ENCODE results near the gene AK3.

The AK3 gene

DNA sequence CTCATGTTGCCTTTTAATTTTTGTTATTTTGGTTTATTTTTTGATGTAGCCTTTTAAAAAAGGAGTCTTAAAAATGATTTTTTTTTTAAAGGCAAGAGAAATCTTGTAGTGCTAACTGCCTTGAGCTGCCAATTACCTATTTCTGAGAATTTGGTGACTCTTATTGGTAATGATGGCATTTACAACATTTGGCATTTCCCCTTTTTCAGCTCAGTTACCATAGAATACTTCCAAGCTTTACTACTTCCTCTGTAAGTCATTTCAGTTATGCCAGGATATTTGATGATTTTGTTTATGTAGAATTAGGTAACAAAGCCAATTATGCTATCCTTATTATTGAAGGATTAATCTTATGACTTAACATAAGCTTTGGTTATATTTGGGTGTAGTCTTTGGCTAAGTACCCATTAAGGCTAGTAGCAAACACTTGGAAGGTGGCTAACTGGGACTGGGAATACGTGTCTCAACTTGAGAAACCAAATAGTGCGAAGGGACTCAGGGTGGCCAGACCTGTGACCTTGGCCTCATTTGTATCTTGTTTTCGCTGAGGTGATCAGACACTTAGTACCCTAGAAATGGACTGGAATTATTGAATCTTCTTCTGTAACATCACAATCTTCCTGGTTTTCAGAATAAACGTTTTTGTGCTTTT is 33.9 kb downstream of the AK3 start:
- Histone ChIP-seq H3K36me3 (replicated peaks; ENCODE audit: low read depth, low read length) (peaks cover 25% of the 10 kb centered on the region), H3K79me2 (ENCODE audit: low read length) (no peaks in the 10 kb centered on the region), H3K9ac (ENCODE audit: low read length) (no peak overlapping the region)

DNA sequence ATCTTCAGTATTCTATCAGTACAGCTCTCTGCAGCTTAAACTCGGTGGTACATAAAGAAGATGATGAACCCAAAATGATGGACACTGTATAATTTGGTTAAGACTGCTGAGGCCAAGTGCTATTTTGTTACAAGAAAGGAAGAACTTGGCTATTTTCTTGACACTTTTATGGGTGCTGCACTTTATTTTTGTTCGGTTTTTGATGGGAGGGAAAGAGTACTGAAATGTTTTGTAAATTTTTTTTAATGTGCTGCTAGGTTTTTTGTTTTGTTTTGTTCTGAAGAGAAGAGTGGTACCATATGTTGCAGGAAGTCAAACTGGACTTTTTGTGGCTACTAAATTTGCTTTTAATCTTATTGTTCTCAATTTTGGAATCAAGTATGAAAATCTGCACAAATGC is 35.0 kb downstream of the AK3 start:
- Histone ChIP-seq H3K9ac (ENCODE audit: low read length) (no peak overlapping the region), H3K79me2 (ENCODE audit: low read length) (no peaks in the 10 kb centered on the region), H3K4me3 (ENCODE audit: low read length) (no peak overlapping the region), H3K27me3 (ENCODE audit: low read depth, low read length) (no peaks in the 10 kb centered on the region), H3K9me3 (ENCODE audit: insufficient read depth, low read length) (no peaks in the 10 kb centered on the region), H3K36me3 (replicated peaks; ENCODE audit: low read depth, low read length) (peaks cover 25% of the 10 kb centered on the region), H4K20me1 (ENCODE audit: insufficient read depth, low read length) (no peaks in the 10 kb centered on the region), H3K4me2 (ENCODE audit: low read length) (no peak overlapping the region), H3K4me1 (ENCODE audit: low read length) (no peaks in the 10 kb centered on the region), H2AFZ (ENCODE audit: low read depth, low read length) (no peak overlapping the region), H3K27ac (ENCODE audit: low read length) (no peak overlapping the region)
- TF ChIP-seq EZH2phosphoT487 (IDR thresholded peaks at IDR 0.05; ENCODE audit: low read depth): no peak

More for the DNA sequence above, 33.9 kb downstream of the AK3 start:
- TF ChIP-seq, protein P1, sequence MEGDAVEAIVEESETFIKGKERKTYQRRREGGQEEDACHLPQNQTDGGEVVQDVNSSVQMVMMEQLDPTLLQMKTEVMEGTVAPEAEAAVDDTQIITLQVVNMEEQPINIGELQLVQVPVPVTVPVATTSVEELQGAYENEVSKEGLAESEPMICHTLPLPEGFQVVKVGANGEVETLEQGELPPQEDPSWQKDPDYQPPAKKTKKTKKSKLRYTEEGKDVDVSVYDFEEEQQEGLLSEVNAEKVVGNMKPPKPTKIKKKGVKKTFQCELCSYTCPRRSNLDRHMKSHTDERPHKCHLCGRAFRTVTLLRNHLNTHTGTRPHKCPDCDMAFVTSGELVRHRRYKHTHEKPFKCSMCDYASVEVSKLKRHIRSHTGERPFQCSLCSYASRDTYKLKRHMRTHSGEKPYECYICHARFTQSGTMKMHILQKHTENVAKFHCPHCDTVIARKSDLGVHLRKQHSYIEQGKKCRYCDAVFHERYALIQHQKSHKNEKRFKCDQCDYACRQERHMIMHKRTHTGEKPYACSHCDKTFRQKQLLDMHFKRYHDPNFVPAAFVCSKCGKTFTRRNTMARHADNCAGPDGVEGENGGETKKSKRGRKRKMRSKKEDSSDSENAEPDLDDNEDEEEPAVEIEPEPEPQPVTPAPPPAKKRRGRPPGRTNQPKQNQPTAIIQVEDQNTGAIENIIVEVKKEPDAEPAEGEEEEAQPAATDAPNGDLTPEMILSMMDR (IDR thresholded peaks at IDR 0.05; ENCODE audit: low read depth, low read length): no peak
- TF ChIP-seq EZH2phosphoT487 (IDR thresholded peaks at IDR 0.05; ENCODE audit: low read depth): no peak
- Histone ChIP-seq H3K9me3 (ENCODE audit: insufficient read depth, low read length) (no peaks in the 10 kb centered on the region), H3K4me2 (ENCODE audit: low read length) (no peak overlapping the region), H3K4me3 (ENCODE audit: low read length) (no peak overlapping the region), H4K20me1 (ENCODE audit: insufficient read depth, low read length) (no peaks in the 10 kb centered on the region), H3K27me3 (ENCODE audit: low read depth, low read length) (no peaks in the 10 kb centered on the region), H3K27ac (ENCODE audit: low read length) (no peak overlapping the region), H2AFZ (ENCODE audit: low read depth, low read length) (no peak overlapping the region), H3K4me1 (ENCODE audit: low read length) (no peaks in the 10 kb centered on the region)

DNA sequence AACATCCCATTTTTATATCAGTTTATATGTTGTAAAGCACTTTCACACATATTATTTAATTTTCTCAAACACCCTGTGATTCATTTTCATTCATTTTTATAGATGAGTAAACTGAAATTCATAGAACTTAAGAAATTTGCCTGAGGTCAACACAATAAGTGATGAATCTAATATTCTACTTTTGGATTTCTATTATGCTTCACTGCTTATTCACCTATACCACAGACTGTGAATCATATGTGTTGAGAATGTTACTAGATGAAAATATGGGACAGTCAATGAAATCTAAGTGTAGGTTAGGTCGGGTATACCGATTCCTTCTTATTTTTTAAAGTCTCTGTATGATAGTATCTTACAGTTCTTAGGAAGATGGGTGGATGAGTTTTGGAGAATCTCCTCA is 36.9 kb downstream of the AK3 start:
- no peak overlapping the region for H3K9ac ChIP-seq (ENCODE audit: low read length)
- no peaks in the 10 kb centered on the region for H3K9me3 ChIP-seq (ENCODE audit: insufficient read depth, low read length)
- H3K79me2 ChIP-seq (ENCODE audit: low read length): no peaks in the 10 kb centered on the region
- no peaks in the 10 kb centered on the region for H3K27me3 ChIP-seq (ENCODE audit: low read depth, low read length)
- no peaks in the 10 kb centered on the region for H3K4me1 ChIP-seq (ENCODE audit: low read length)
- H3K27ac ChIP-seq (ENCODE audit: low read length): no peak overlapping the region
- H4K20me1 ChIP-seq (ENCODE audit: insufficient read depth, low read length): no peaks in the 10 kb centered on the region
- H2AFZ ChIP-seq (ENCODE audit: low read depth, low read length): no peak overlapping the region
- TF ChIP-seq, protein P1 (IDR thresholded peaks at IDR 0.05; ENCODE audit: low read depth, low read length): no peak
- TF ChIP-seq EZH2phosphoT487 (IDR thresholded peaks at IDR 0.05; ENCODE audit: low read depth): no peak
- H3K4me3 ChIP-seq (ENCODE audit: low read length): no peak overlapping the region
- H3K36me3 ChIP-seq (replicated peaks; ENCODE audit: low read depth, low read length): peaks cover 25% of the 10 kb centered on the region
- H3K4me2 ChIP-seq (ENCODE audit: low read length): no peak overlapping the region

DNA sequence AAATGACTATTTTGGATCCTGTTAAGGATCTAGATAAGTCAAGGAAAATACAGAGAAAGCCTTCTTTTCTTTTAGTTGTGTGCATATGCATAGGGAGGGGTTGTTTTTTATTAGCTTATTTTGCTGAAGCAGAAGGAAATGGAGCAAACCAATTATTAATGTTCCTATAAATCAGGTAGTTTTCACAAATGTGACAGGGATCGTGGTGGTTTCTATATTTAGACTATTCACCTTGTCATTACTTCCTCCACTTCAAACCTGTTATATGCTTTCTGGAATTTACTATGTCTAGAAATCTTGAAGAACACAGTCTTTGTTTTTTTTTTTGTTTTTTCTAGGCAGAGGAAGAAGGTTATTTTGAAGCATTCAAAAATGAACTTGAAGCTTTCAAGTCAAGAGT is 39.5 kb downstream of the AK3 start:
- no peak overlapping the region for H3K4me3 ChIP-seq (ENCODE audit: low read length)
- no peak overlapping the region for H3K27ac ChIP-seq (ENCODE audit: low read length)
- H3K27me3 ChIP-seq (ENCODE audit: low read depth, low read length): no peaks in the 10 kb centered on the region
- H2AFZ ChIP-seq (ENCODE audit: low read depth, low read length): no peak overlapping the region
- H4K20me1 ChIP-seq (ENCODE audit: insufficient read depth, low read length): no peaks in the 10 kb centered on the region
- peaks cover 27% of the 10 kb centered on the region for H3K36me3 ChIP-seq (replicated peaks; ENCODE audit: low read depth, low read length)
- no peak overlapping the region for H3K4me2 ChIP-seq (ENCODE audit: low read length)
- no peaks in the 10 kb centered on the region for H3K79me2 ChIP-seq (ENCODE audit: low read length)
- no peaks in the 10 kb centered on the region for H3K4me1 ChIP-seq (ENCODE audit: low read length)
- TF ChIP-seq, protein P1 (IDR thresholded peaks at IDR 0.05; ENCODE audit: low read depth, low read length): no peak
- TF ChIP-seq EZH2phosphoT487 (IDR thresholded peaks at IDR 0.05; ENCODE audit: low read depth): no peak
- H3K9me3 ChIP-seq (ENCODE audit: insufficient read depth, low read length): no peaks in the 10 kb centered on the region
- H3K9ac ChIP-seq (ENCODE audit: low read length): no peak overlapping the region
